GM18511 (cell line): Measurements from ENCODE around the gene MYL3.

Source experiments
- ATAC-seq: cut with Tn5 transposase; IDR thresholded peaks from one replicate; pipeline ENCODE4 v1.9.1; 2021; ENCODE audit warnings: mild to moderate bottlenecking, moderate library complexity; ENCODE audit not compliant: unreplicated experiment

MYL3 gene

DNA sequence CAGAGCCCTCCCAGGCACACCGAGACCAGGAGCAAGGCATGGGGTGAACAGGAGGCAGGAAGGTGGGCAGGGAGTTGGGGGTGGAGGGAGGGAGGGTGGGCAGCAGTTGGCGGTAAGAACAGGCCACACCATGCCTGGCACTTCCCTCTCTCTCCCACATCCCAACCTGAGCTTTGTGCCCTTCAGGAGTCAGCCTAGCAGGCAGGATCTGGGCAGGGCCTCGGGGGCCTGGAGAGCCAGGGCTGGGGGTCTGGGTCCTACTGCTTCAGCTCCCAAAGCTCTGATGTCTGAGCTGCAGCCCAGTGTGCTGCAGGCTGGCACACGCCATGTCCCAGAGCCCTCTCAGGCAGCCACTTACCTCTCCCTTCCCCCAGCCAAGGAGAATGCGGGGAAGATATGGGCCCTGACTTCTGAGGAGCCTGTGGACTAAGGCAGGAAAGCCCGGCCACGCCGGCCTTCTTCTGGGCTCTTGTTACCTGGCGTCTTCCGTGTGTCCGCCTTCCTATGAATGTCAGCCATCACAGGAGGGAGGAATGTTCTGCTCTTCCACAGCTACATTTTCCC is 2.9 kb upstream of the MYL3 start:
- no peak for ATAC-seq

DNA sequence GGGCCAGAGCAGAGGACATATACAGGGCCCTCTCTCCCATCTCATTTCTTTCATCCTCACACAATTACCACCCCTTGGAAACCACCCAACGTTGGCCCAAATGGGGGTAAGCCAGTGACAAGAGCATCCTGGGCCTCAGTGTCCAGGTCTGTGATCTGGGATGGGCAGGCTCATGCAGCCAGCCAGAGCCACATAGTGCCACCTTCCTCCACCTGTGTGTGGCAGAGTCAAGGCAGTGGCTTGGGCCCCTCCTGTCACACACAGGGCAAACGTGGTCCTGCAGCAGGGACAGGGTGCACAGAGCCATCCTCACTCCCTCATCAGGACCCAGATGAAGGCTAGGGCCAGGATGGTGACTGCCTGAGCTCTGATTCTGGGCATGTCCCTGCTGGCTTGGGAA is 2.3 kb upstream of the MYL3 start:
- no peak for ATAC-seq

DNA sequence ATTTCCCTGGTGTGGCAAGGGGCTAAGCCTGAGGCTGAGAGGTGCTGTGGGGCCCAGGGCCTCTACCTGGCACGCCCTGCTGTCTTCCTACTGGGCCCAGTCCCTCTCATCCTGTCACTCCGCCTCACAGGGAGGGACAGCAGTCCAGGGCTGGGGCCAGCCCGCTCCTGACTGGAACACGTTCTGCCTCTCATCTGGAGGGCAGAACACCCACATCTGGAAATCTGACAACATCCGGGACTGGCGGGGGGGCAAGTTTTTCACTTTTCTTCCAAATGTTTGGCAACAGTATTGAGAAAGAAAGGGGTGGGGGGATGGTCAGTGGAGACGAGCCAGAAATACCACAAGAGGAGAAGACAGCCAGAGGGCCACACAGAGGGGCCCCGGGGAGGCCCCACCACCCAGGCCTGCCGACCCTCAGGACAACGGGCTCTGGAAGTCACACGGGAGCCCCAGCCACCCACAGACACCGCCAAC is 1.8 kb upstream of the MYL3 start:
- no peak for ATAC-seq

DNA sequence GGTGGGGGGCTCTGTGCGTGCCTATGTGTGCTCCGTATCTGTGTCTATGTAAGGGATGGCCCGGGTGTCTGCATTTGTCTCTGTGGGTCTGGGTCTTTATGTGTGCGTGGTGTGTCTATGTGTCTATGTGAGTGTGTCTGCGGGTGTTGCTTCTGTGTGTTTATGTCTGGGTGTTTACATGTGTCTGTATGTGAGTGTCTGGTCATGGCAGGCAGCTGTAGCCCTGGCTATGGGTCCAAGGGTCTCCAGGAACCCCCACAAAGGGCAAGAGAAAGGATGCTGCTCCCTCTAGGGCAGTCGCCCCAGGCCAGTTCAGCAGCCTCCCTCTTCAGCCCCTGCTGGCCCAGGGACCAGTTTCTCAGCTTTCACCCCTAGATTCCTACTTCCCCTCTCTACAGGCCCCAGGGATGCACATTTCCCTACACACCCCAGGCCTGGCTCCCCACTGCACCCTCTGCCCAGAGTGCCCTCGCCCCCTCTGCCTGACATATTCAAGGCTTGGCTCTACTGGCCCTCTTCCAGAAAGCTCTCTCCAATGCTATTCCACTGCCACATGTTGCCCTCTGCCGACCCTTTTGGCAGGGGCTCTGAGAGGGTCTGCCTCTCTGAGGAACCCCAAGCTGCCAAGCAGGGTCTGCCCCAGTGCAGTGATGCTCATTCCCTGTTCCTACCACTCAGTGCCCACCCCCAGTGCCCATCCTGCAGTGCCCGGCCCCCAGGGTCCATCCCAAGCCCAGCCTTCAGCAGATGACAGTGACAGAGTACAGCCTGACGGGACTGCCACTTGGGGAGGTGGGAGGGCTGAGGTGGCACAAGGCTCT is 1.0 kb upstream of the MYL3 start:
- ATAC-seq, result no peak

DNA sequence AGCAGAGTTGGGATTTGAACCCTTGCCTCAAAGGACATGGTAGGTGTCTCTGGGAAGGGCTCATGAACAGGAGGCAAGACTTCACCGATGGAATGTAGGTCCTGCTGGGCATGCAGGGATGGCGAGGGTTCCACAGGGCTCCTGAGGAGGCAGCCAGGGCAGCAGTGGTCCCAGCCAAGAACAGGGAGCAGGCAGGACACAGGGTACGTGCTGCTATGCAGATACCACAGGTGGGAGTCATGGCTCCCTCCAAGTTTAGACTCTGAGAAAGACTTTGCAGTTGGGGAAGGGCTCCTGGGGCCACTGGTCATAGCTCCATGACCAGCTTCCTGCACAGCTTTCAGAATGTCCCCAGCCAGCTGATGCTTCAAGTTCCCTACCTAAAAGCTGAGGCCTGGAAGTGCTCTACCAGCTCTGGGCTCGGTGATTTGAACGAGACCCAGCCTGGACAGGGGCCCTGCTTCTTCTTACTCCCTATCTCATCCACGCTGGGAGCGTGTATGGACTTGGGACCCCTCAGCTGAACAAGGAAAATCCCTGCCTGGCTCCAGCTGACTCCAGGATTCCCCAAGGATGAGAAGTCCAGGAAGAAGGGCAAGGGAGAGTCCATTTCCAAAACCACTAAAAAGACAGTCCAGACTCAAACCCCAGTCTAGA is 747 bp downstream of the MYL3 start:
- ATAC-seq, result no peak

DNA sequence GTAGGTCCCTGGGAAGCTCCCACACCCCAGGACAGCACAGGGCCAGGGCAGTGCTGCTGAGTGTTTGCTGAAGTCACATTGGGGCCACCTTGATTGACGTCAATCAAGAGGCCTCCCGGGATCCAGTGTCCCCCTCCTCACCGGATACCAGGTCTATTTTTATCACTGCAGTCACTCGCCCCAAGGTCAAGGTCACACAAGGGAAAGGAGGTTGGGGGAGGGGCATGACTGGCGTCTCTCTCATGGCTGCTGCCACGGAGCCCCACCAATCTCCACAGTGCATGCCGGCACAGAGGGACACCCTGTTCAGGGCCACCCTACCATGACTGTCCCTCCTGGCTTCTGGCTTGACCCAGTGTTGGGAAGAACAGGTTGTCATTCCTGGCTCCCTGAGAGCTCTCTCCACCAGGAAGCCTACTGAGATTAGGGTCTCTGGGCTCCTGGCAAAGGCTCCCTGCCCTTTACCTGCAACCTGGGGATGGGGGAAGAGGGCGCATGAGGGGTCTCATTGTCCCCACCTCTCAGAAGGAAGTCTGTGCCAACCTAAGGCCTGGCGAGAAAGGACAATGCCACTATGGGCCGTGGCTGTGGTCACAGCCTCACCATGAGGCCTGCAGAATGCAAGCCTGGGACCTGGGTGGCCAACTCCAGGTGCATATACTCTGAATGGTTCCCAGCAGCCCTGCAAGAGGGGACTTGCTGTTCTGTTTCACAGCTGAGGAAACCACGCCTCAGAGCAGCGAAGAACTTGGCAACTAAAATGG is 1.5 kb downstream of the MYL3 start:
- no peak for ATAC-seq

DNA sequence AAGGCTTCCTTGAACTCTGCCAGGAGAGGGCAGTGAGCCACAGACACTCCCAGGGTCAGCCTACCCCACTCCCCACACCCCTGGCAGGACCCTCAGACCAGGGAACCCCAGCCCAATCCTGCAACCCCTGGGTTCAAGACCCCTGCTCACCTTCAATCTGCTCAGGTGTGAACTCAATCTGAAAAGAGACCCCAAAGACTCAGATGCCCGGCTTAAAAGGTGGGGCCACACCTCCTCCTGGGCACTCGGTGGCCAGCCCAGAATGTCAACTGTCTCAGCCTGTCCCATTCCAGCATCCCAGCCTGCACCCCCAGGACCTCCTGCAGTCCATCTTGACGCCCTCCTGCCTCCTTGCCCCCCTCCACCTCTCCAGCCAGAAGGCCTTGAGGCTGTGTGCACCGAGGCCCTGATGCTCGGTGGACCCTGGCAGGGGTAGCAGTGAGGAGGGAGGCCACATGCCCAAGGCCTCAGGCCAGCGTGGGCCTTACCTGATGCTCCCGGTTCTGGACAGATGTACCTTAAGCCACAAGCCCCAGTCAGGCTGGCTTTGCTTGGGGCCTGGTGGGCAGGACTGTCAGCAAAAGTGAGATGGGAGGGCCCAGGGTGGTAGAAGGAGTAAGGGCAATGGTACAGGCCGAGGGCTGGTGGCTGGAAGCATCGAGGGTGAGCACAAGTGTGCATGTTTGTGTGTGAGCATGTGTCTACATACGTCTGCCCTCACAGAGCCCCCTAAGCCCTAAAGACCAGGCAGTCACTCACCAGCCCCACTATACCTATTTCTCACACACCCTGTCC is 2.2 kb downstream of the MYL3 start:
- ATAC-seq, result no peak

DNA sequence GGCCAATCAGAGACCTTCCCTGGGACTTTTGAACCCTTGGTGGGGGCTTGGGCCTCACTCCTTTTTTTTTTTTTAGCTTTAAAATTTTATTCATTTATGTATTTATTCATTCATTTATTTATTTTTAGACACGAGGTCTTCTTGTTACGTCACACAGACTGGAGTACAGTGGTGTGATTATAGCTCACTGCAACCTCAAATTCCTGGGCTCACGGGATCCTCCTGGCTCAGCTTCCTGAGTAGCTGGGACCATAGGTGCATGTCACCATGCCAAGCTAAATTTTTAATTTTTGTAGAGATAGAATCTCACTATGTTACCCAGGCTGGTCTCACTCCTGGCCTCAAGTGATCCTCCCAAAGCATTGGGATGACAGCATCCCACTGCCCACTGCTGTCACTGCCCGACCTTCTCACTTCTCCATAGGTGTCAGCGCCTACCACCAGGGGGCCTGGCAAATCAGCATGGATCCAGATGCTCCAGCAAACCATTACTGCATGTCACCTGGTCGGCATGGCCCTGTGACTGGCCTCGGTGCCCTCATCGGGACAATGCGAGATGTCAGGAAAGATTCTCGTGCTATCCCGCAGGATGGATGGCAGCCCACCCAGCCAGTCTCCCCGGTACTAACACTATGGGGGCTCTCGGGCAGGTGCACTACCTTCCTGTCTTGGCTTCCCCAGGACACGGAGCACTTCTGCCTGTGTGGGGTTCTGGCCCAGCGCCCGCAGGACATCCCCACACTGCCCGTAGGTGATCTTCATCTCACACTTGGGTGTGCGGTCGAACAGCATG is 3.0 kb downstream of the MYL3 start:
- ATAC-seq, result no peak

DNA sequence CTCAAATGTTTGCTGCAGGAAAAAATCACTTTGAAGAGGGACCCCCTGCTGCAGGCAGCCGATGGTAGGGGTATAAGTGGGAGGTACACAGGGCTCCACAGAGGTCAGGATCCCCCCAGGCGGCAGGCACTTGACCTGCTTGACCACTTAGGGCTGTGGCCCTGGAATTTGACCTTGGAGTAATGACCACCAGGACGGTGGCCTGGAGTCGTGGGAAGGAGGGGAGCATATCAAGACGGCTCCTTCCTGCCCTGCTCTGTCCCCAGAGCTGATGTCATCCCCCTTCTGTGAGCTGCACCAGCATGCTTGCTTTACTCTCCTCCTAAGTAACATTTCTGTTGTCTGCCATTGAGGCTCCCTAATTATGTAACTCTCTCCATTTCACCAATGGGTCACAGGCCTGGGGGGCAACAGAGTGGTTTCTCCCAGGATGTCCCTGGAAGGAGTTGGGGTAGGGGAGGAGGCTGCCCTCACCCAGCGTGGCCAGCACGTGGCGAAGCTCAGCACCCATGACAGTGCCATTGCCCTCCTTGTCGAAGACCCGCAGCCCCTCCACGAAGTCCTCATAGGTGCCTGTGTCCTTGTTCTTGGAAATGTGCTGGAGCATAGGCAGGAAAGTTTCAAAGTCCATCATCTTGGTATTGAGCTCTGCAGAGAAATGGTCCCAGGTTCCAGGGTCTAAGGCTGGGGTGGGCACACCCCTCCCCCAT is 4.1 kb downstream of the MYL3 start:
- no peak for ATAC-seq

DNA sequence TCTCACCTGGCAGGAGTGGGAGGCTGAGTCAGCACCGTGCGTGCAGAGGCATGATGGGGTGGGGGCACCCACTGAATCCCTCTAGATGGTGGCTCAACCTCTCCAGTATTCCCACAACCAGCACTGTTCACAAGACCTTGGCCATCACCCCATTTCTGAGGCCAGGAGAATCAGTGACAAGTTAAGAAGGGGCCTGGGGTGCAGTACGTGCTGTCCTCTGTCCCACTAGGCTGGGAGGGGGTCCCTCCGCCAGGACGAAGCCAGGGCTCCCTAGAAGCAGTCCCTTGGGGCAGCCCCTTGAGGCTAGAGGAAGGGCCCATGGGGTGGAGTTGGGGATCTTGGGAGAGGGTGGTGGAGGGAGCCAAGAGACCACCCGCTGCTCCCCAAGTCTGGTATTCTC is 4.8 kb downstream of the MYL3 start:
- ATAC-seq, result no peak

DNA sequence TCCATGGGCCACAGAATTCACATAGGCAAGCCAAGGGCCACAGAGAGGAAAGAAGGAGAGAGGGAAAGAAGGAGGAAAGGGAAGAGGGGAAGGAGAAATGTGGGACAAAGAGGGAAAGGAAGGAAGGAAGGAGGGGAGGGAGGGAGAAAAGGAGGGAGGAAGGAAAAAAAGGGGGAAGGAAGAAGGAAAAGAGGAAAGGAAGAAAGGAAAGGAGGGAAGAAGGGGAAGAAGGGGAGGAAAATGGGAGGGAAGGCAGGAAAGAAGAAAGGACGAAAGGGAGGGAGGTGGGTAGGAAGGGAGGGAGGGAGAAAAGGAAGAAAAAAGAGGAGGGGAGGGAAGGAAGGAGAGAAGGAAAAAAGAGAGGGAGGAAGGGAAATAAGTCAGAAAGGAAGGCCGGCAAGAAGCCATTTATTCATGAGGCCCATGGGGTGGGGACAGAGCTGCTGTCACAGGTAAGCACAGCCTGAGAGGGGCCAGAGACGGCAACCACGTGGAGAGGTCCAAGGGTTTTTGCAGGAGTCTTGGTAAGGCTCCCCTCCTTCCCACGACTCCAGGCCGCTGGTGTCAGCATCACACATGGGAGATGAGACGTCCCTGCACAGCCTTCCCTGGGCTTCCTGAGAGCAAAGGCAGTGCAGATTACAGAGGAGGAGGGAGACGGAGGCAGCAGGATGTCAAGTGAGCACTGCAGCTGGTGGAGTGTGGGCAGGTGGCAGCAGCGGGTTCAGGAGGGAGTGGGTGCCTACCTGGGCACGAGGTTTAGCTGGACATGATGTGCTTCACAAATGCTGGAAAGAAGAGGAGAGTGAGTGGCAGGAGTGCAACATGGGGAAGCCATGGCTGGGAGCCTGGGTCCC is 5.5 kb downstream of the MYL3 start:
- no peak for ATAC-seq

DNA sequence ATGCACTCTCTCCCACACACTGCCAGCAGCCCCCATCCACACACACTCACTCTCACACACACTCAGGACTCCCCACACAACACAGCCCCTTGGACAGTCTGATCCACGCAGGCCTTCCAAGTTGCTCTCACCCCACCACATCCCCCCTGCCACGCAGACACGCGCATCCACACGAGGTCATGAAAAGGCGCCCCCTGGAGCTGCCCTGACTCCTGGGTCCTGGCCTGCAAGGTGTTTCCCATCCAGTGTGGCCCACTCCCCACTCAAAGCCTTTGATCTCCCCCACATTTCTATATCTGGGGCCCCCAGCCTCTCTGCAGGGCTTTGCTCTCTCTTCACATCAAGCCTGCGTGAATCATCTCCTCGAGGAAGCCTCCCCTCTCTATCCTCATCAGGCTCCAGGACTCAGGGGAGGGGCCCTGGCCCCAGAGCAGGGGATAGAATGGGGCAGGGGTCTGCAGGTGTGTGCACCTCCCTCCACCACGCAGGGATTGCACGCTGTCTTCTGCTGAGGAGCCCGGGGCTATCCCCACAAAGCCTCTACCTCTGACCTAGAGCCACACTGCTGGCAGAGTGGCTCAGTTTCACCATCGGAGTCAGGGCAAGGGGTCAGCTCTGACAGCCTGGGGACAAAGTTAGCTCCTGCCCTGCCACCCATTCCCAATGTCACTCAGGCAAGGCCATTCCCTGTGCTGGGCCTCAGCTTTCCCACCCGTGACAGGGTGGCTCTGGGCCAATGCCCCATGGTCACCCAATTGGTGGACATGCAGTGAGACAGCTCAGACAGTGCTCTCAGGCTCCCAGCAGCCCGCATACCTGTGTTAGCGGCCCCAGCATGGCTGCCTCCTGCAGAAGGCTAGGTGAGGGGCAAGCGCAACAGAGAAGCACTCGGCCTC is 6.4 kb downstream of the MYL3 start:
- ATAC-seq, result no peak

DNA sequence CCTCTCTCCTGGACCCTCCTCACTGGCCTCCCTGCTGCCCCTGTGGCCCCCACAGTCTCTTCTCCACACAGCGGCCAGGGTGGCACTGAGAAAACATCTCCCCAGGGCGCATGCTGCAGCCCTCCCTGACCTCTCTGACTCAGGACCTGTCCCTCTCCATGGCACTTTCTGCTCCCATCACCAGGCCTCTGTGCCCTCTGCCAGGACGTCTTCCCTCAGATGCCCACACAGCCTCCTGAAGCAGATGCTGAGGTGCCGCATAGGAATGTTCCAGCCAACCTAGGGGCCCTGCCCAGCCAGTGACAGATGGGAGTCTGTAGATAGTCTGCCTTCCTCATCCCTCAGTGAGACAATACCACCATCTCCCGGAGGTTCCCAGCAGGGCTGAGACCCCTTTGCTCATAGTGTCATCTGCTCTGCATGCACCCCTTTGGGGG is 8.7 kb downstream of the MYL3 start:
- no peak for ATAC-seq

DNA sequence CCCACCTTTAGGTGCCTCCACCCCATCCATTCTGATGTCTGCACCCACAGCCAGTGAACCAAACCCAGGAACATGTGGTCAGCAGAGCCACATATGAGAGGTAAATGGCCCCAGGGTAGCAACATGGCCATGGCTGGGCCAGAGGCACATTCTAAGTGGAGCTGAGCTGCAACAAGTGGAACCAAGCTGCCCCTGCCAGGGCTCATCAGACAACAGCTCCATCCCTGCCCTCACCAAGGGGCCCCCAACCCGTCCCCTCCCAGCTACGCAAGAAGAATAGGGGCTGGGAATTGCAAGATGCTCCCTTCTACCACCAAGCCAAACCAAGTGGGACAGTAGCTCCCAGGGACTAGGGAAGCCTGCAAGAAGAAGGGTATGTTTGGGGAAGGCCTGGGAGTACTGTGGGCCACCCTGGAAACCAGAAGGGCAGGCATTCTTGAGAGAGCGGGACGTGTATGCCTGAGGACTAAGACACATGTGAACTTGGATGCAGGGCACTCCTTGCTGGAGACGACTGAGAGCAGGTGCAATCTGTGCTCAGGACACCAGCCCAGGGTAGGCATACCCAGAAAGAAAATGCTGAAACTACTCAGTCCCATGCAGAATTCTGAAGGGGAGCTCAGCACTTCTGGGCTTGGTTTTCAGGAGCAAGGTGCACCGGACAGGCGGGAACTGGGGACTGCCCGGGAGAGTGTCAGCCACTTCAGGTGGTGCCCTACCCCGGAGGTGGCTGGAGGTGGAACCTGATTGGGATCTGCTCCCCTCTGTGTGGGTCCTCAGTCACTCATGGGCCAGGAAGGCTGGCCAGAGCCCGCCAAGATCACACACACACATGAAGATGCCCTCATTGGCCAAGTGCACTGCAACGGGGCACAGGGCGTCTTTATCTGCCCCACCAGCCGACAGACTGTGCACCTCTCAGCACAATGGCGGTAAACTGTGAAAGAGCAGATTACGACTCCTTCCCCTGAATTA is 9.5 kb downstream of the MYL3 start:
- ATAC-seq, result no peak

DNA sequence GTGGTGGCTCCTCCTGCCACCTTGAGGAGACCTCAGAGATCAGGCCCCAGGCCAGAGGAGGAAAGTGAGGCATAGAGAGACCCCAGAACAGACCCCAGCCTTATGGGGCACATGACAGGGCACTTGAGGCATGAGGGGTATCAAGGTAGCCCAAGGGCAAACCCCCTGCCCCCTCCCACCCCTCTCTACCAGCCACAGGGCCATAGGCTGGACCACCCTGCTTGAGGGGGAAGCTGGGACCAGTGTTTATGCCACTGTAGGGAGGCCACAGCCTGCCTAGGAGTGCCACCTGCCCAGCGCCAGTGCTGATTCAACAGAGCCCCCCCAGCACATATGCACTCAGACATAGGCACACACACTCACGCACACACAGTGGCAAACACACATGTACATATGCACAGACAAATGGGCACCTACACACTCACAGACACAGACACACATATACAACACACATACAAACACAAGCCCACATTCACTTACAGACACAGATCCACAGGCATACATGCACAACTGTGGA is 10.3 kb downstream of the MYL3 start:
- no peak for ATAC-seq

DNA sequence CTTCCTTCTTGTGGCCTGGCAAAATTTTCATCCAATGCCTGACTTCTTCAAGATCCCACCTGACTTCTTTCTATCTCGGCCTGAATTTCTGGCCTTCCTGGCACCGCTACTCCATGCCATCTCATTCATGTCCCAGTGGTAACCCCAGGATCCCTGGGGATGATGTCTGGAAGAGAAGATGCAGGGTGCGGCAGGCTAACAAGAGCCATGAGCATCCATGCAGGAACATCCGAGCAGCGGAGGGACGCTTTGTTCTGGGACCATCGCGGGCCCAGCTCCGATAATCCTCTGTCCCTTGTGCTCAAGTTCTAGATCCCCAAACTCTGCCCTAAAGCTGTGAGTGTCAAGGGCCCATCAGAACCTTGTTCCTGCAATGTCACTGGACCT is 10.9 kb downstream of the MYL3 start:
- no peak for ATAC-seq
